Measurements from ENCODE around the gene SEMA6A.

The SEMA6A gene

DNA sequence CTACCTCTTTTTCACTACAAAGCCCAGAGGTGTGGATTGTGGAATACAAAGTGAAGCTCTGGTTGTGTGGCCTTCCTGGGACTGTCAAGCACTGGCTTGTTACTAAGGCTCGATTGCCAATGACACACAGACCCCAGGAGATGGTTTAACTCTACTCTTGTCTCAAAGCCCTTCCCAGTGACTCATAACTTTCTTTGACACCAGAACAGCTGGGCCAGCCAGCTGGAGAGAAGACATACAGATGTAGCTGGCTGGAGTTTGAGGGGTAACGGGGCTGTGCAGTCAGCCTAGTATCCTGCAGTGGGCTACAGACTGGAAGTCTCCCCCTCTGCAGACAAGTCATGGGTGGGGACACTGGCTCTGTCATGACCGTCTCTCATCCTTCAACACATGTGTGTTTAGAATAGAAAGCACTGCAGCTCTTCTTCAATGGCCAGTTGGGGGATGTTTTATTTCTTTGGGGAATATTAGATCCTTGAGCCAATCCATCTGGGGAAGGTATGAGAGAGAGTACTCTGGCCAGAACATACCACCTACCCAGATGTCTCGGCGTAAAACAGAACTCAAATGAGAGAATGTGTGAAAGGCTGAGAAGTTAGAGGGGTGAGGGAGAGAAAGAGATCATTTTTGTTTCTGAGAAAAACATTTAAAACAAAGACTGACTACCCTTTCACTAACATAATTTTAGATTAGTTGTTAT, 53.3 kb downstream of the SEMA6A start:
- DNase-seq, result no peak

DNA sequence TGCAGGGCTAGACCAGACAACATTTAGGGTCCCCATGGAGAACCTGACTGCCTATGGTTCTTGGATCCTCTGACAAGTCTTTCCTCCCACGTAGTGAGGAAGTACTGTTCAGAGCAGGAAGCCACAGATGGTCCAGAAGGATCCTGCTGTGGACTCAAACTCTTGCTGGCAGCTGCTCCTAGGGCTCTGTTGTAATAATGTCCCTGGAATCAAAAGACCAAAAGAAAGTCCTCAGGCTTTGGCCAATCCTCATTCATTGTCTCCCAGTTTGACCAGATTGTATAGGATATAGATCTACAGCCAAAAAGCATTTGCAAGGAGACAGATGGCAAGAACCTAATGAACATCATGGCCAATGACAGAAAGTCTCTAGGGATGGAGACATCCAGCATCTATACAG, 53.9 kb downstream of the SEMA6A start:
- no peak for DNase-seq

DNA sequence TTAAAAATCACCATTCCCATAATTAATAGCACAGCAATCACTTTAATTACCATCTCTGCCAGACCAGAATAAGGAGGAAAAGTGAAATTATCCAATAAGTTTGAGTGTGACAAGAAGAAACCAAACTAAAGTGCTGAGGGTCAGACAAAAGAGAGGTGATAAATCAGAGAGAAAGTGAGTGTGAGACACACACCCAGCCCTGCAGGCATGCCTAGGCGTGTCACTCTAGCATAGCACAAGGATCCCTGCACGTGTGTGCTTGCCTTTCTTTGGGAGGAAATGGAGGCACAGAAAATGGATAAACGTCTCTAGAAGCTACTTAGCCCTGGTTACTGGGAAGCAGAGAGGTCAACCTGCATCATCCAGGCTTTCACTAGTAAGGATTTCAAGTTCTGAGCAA, 56.2 kb downstream of the SEMA6A start:
- DNase-seq, result no peak

DNA sequence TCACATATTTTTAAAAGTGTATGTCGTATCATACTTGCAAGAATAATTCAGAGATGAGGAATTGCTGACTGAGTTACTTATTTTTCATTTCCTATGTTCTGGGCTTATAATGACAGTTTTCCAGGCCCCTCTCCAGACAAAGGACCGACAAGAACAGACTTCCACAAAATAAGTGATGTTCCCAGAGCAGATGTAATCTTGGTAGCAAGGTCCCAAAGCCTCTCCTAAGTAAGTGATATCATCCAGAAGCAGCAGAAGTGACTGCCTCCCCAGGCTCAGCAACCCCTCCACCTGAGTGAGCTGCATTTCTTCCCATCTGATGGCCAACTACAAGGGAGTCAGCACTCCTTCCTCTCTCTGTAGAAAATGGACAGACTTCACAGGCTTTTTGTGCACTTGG, 57.1 kb downstream of the SEMA6A start:
- no peak for DNase-seq

DNA sequence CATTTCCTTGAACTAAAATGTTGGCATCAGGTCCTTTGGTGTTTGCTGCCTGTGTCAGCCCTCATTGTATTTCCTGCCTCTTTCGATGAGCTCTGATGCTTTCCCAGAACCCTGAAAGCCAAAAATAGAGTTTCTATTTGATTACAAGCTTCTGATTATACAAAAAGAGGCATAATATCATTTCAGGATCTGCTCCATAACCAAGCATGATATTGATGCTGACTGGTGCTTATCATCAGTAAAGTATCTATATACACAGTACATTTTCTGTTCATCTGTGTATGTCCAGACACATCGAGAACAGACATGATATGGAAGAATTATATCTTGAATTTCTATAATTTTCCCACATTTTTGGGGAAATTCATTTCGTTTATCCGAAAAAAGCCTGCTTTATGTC, 58.6 kb downstream of the SEMA6A start:
- no peak for DNase-seq

DNA sequence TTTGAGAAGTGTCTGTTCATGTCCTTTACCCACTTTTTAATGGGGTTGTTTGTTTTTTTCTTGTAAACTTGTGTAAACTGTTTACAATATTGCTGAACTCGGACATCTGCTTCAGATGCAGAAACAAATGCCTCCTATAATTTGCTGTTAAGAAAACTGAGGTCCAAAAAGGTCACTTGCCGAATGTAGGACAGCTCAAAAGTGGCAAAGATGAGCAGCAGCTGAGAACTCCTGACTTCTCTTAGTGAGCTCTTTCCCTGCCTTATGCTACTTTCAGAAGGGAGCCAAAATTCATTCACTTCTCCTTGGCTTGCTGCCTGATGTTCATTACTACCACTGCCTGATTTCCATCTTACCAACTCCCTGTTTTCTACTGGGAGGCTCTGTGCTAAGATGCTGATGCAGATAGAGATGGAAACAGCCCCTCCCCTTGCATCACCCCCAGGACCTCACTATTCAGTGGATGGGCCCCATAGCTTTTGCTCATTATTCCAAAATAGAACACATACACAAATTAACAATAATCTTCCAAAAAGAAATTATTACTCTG, 60.1 kb downstream of the SEMA6A start:
- no peak for DNase-seq

DNA sequence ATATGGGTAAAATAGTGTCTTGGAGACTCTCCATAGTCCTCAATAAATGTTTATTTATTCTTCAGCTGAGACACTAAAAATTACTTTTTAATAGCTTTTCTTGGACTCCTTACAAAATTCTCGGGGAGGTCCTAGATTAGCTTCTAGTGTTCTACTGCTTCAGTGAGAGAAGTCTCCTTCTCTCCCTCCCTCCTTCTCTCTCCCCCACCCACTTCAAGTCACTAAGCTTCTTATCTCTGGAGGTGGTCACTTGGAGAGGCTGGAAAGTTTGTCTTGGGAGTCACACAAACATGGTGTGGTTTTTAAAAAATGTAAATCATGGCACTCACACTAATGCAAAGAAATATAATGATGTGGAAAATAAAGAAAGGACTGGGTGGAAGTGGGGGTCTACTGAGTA, 64.1 kb downstream of the SEMA6A start:
- DNase-seq, result no peak

DNA sequence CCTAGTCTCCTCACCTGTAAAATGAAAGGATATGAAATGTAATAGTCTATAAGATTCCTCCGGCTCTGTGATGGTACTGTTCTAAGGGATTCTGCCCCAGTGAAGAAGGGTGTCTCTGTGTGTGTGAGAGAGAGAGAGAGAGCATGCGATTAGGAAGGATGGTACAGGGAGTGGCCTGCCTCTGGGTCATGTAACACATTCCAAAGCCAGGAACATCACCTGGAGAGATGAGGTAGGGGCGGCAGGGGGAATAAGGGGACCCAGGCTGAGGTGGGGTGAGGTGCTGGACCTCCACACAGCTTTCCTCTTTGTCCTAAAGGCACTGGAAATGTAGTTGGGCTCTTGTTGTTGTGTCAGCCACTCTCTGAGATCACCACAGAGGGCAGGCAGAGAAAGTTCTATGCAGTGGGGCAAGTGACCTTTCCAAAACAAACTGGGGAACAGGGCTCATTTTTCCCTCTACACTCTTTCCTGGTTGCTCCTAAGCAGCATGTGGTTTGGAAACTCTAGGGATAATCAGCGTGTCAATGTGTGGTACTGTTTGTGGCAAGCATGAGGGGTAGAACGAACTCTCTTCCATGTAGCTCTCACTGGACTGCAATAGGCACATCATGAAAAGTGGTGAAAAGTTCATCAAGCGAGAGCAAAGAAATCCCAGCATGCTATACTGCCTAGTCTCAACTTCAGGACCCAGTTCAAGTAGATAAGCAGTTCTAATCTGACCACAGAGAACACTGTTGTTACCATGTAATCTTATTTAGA, 65.0 kb downstream of the SEMA6A start:
- DNase-seq, result no peak

DNA sequence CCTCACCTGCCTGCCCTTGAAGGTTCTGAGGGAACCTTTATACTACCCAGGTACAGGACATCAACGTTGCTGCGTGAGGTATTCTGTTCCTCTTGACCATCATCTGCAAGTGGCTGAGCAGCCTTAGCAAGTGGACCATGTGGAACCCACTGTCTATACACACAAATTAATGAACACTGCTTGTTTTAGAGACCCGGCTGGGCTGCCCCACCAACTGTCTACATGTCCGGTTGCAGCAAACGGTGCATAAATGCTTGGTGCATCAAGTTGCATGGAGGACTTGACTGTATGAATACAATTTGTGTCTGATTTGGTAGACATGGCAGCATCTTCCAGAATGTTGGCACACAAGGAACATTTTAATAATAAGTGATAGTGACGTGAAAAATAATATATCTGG, 65.8 kb downstream of the SEMA6A start:
- no peak for DNase-seq

DNA sequence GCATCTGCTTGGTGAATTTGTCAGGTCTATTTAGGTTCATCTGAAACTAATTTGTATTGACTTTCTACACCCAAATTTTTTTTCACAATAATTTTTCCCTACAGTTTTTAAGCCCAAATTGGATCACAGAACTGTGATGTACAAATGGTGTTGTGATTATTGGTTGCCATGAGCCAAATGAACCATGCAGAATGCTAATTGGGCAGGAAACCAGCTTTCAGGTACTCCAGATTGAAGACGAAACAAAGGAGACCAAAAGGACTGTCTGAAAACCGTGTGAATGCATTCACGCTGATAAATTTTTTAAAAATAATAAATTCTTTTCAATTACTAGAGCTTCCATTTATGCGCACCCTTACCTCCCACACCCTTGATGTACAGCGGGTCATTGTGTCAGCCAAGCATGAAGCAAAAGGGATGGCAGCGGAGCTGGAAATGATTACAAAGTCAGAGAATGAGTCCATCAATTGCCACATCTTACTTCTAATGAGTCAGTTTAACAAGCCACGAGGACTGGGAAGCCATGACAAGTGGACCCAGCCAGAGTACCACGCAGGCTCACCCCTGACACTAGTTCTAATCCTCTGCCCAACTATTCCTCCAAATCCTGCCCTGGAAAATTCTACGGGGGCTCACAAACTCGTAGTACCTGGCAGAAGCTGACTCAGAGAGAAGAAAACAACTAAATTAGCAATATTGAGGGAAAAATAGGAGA, 66.5 kb downstream of the SEMA6A start:
- DNase-seq, result no peak

DNA sequence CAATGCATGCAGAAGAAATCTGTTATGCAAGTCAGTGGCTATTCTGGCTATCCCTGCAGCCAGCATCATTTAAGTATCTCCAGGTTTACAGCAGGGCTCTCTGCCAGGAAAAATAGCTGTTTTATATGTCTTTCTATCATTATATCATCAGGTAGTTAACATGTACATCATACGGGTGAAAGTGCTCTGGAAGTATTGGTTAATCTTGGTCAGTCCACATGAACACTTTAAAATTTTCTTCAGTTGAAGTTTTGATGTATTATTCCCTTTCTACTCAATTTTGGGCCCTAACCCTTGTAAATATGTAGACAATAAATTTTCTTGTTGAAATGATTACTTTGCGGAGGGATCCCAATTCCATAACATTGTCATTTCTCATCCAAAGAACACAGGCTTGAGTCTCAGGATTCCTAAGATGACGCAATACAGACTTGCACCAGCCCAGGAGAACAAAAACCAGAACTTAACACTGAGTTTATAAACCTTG, 67.5 kb downstream of the SEMA6A start:
- DNase-seq, result no peak

DNA sequence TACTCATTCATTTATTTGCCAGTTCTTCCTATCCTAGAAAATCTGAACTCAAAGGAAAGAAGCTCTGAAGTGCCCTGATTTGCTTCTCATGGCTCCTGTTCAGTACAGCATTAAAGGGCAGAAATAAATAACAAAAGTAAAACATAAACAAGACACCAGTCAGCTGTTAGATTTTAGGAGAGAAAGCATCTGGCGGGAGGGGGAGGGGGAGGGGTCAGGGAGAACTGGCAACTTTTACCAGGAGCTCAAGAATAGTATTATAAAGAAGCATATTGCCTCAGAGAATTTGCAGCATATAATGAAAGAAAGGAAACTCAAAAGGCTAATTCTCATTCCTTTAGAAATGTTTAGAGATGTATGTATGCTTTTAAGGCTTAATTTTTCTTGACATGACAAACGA, 68.1 kb downstream of the SEMA6A start:
- DNase-seq, result no peak

DNA sequence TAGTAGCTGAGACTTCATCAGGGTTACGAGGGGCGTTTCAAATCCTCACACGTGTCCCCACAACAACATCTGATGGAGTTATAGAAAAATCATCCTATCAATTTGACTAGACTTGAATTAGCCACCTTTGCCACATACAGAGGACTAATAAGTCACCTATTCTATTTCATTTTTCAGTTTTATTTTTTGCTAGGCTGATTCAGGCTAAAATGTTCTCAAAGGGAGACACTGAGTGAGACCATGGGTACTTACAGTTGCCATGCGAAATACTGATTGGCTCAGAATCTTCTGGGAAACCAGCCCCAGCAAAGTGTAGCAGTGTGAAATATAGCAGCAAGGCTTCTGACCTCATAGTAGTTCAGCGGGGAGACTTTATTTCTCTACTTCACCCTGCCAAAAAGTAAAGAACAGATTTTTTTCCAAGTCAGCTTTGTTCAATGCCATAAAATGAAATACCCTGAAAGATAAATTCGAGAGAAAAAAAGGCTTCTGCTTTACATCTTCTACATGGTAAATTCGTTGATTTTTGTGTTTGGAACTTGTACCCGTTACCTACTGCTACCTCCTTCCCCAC, 69.9 kb downstream of the SEMA6A start:
- no peak for DNase-seq

DNA sequence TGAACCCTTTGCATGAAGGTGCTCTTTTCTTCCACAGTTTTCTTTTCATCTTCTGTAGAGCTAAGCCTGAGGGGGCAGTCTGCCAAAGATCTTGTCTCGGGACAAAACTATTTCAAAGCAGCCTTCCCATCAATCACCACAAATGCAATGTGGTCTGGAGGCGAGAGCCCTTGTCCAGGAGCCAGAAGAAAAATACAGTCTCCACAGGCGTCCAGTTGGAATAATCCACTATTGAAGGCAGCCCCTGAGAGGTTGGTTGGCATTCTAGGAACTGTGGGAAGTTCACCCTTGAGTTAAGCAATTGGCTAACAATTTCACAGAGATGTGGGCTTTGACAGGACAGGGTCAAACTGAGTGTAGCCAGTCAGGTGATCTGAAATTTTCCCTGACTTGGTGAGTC, 72.0 kb downstream of the SEMA6A start:
- DNase-seq, result no peak

DNA sequence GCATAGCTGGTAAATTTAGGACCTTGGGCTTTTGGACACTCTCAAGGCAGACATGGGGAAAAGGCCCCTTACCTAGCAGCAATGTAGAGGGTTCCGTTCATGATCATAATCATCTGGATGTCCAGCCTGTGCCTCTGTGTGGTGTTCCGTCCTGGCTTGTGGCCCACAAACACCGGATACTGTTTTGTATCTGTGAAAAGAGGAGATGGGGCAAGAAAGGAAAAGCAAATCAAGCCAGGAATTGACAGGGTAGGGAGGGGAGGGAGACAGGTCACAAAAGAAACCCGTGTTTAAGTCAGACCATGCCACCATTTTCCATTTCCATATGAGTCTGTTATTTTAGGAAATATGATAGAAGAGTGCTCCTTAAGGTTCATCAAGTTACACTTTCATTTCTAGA, 72.5 kb downstream of the SEMA6A start:
- no peak for DNase-seq

DNA sequence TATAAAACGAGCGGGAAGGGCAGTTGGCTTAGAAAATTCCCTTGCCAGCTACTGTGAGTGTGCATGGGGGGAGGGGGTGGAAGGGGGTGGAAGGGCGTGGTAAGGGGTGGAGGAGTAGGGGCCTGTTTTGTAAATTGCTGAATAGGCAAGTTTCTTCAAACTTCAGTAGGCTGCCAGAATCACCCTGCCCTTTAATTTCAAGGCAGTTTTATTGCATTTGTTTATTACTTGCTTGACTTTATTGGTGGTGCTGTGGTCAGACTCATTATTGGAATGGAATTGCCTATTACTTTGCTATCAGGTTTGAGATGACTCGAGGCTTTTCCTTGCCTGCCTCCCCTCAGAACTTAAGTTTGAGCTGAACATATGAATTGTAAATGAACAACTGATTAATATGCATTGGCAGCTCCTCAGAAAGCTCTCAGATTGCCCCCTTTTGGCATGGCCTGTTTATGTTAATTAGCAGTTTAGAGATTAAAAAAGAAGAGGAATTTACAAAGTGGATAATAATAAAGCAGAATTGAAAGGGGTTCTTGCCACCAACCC, 76.0 kb downstream of the SEMA6A start:
- no peak for DNase-seq

DNA sequence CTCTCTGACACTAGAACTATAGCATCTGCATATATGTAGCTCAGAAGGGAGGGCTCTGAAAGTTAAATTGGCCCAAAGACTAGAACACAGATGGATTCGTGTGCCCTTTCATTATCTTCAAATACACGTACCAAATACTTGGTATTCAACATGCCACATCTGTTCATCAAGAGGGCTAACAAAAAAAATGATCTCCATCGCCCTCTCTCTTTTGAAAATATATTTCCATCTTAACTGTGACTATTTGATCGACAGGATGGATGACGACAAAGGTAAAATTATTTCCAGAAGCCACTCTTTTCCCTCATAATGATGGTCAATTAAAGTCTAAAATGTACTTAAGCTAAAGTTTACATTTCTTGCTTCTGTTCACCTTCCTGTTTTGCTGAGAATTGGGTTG, 77.0 kb downstream of the SEMA6A start:
- no peak for DNase-seq

DNA sequence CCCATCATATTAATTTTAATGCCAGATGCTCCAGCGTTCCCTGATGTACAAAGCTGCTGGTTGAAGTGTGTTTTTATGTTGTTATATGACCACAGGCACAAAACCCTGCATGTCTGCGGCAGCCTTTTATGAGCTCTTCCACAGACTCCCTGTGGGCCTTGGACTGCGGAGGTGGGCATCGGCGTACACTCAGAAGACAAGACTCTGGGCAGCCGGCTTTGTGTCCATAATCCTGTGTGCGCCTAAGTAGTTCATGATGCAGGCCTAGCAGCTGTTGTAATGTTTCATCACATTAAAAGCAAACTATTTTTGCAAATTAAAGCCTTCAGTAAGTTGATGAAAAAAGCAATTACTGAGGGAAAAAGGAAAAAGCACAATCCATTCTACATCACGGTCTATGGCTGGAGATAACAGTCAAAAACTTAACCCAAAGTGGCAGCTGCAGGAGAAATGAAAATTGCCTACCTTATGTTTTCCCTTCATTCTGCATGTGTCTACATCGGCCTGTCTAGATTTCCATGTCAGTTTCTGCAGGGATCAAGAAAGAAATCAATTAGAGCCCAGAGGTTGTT, 78.8 kb downstream of the SEMA6A start:
- no peak for DNase-seq

DNA sequence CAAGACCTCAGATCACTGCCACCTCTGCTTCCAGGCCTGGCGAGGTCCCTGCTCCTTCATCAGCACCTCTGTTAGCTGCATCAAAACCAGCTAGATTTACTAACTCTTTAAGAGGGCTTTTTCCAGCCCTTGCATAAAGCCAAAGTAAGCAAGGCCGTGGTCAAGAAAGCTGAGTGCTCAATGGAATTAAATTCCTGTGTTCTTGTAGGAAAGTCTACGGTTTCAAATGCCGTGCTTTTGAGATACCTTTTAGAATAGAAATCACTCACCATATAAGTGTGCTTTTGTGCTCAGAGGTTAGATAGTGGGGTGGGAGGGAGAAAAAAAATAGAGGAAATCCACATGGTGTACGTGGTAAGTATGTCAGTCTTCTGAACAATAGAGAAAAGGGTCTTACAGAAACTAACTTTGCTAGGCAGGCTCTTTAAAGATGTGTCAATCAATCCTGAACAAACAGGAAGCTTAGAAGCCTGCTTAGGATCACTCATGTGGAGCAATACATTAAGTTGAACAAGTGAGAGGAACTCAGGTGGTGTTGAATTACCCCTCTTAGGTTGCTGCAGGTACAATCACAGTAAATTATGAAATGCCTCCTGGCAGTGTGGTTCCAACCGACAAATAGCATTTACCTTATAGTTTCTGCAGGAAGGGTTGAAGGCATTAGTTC, 79.7 kb downstream of the SEMA6A start:
- peak; percentile 55 for DNase-seq

DNA sequence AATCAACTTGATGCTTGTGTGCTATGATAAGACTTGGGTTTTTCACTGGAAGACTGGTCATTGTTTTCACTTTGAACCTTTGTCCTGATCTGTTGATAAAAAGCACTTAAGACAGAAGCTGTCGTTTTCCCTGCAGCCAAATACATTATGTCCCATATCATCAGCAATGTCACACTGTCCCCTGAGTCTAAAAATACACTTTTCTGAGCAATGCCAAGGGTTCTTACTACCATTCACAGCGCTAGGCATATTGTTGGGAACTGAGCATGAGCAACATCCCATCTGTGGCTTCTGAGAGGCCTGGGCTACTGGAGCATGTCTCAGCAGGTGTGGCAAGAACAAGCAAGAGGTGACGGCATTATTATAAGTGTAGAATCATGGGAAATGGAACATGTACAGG, 81.8 kb downstream of the SEMA6A start:
- no peak for DNase-seq

DNA sequence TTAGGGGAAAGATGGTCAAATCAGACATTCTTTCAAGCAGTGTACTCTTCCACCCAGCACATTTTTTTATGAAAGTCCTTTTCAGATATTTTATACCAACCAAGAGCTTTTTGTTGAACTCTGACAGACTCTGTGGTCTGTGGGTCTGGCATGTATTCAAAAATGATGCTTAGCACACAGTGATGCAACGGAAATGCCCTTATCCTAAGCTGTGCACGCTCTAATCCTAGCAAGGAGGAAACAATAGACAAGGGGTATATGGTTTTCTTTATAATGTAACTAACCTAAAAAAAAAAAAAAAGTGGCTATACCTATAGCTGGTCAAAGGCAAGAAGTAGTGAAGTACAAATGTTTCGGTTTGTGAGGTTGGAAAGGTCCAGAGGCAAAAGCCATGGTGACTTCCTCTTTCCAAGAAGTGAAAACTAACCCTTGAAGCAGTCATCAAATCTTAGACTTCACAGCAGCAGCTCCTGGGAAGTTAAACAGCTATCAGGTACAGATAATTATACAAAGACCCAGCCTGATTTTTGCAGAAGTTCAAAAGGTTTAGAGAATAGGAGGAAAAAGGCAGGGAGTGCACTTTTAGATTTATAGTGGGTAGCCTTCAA, 82.5 kb downstream of the SEMA6A start:
- no peak for DNase-seq
